Fibroblast of lung (primary cell): ENCODE data around the gene GCHFR.

ENCODE experiments used
- EZH2 ChIP-seq: IDR thresholded peaks from 2 replicates; pipeline ENCODE4 v1.5.1; 2012; ENCODE audit warnings: low read length, control low read depth, mild to moderate bottlenecking; ENCODE audit errors: missing control alignments
- TF ChIP-seq, protein P1 (sequence below), 2 donors: IDR thresholded peaks in 1 of 2; conservative IDR thresholded peaks in 1 of 2; 1 replicate in 1 of 2; 2 replicates in 1 of 2; pipeline ENCODE4 v1.5.1; 2011 to 2012; ENCODE audit warnings: low read length in 2 of 2, control low read depth in 1 of 2, inconsistent platforms in 1 of 2, low read depth in 1 of 2, mild to moderate bottlenecking in 1 of 2

DNA sequence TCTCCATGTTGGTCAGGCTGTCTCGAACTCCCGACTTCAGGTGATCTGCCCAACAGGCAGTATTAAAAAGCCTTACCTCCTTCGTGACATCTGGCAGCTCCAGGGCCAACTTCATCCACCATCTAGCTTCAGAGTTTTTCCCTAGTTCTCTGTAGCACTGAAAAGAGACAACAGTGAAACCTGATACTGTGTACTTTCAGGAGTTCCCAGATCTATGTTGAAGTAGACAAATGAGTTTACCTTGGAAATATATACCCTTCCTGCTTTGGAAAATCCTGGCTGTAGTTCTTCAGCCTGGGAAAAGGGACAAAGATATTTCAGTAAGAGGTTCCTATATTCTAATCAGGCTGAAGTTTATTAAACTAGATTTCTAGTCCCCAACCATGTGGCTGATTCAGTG, 26.8 kb upstream of the GCHFR start:
- TF ChIP-seq, protein P1, sequence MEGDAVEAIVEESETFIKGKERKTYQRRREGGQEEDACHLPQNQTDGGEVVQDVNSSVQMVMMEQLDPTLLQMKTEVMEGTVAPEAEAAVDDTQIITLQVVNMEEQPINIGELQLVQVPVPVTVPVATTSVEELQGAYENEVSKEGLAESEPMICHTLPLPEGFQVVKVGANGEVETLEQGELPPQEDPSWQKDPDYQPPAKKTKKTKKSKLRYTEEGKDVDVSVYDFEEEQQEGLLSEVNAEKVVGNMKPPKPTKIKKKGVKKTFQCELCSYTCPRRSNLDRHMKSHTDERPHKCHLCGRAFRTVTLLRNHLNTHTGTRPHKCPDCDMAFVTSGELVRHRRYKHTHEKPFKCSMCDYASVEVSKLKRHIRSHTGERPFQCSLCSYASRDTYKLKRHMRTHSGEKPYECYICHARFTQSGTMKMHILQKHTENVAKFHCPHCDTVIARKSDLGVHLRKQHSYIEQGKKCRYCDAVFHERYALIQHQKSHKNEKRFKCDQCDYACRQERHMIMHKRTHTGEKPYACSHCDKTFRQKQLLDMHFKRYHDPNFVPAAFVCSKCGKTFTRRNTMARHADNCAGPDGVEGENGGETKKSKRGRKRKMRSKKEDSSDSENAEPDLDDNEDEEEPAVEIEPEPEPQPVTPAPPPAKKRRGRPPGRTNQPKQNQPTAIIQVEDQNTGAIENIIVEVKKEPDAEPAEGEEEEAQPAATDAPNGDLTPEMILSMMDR (conservative IDR thresholded peaks at IDR 0.05 in 1 of 2, IDR thresholded peaks at IDR 0.05 in 1 of 2; ENCODE audit: low read depth in 1 of 2, low read length in 2 of 2) = no peak
- TF ChIP-seq EZH2 = no peak
